T-cell (primary cell): ENCODE results near the gene CSNK1D. TPM values are rescaled to one million over a fixed set of nuclear protein-coding genes. Genes with fewer than 3 reads are reported as not detected.
A peak's percentile ranks its signal among the peaks of the same experiment; 100 is the strongest.

Source experiments
- ATAC-seq, 4 experiments: fragments of 200-7000 bp in 3 of 4; fragments of 150-1000 bp in 1 of 4; cut with Tn5 transposase; replicated peaks in 1 of 4; 1 replicate in 3 of 4; 2 replicates in 1 of 4; pipeline ENCODE4 v1.10.0; 2021; ENCODE audit warnings: moderate library complexity in 3 of 4, mild to moderate bottlenecking in 2 of 4, moderate number of reproducible peaks in 1 of 4
- CTCF ChIA-PET, 2 donors: fragments of 300-600 bp; sonication (Branson Sonifier 250); formaldehyde crosslinking; loops; one replicate each; lab custom pipeline; 2022; ENCODE audit warnings: antibody characterized with exemption in 2 of 2; lab: Charles Lee
- POLR2A ChIA-PET, 2 donors: fragments of 300-600 bp; sonication (Branson Sonifier 250); formaldehyde crosslinking; loops; one replicate each; lab custom pipeline; 2022; ENCODE audit warnings: antibody characterized with exemption in 2 of 2; lab: Charles Lee
- DNase-seq, 35 experiments: peaks; one replicate each; pipeline versions ENCODE4 v3.0.0 to v3.0.0-alpha.2; 2013 to 2023
- H3K27ac ChIP-seq: one replicate; pipeline ENCODE4 v1.5.1; 2013; ENCODE audit warnings: low read length
- H3K27me3 ChIP-seq, 2 experiments: replicated peaks in 1 of 2; 1 replicate in 1 of 2; 2 replicates in 1 of 2; pipeline versions ENCODE4 v1.6.1 to v1.7.0; 2013; ENCODE audit warnings: low read length in 1 of 2, mixed read lengths in 1 of 2; ENCODE audit not compliant: control insufficient read depth in 2 of 2, insufficient read depth in 2 of 2; ENCODE audit errors: extremely low read depth in 1 of 2
- H3K36me3 ChIP-seq, 2 donors: 1 replicate in 1 of 2; 2 replicates in 1 of 2; pipeline versions ENCODE4 v1.6.1 to v1.7.0; 2013; ENCODE audit warnings: low read length in 1 of 2; ENCODE audit not compliant: control insufficient read depth in 2 of 2, insufficient read depth in 1 of 2; ENCODE audit errors: extremely low read depth in 1 of 2
- H3K4me1 ChIP-seq, 2 experiments: 1 replicate in 1 of 2; 2 replicates in 1 of 2; pipeline versions ENCODE4 v1.6.1 to v1.7.0; 2013; ENCODE audit warnings: low read length in 2 of 2, mixed read lengths in 1 of 2; ENCODE audit not compliant: insufficient read depth in 2 of 2, control insufficient read depth in 1 of 2; ENCODE audit errors: extremely low read depth in 1 of 2
- H3K4me3 ChIP-seq, 2 donors: 1 replicate in 1 of 2; 2 replicates in 1 of 2; pipeline versions ENCODE4 v1.5.1 to v1.7.0; 2013; ENCODE audit warnings: mild to moderate bottlenecking in 2 of 2, low read length in 1 of 2, moderate library complexity in 1 of 2; ENCODE audit not compliant: control insufficient read depth in 1 of 2; ENCODE audit errors: extremely low read depth in 1 of 2
- H3K9me3 ChIP-seq: 2 replicates; pipeline ENCODE4 v1.7.0; 2013
- H3K27ac Mint-ChIP-seq, 2 donors: one replicate each; pipeline ENCODE4 v1.8.0; 2020 to 2021; ENCODE audit warnings: mild to moderate bottlenecking in 2 of 2, mixed read lengths in 2 of 2
- H3K27me3 Mint-ChIP-seq, 2 donors: one replicate each; pipeline ENCODE4 v1.8.0; 2021 to 2022; ENCODE audit warnings: mixed read lengths in 2 of 2
- H3K36me3 Mint-ChIP-seq: one replicate; pipeline ENCODE4 v1.8.0; 2021; ENCODE audit warnings: mixed read lengths
- H3K4me1 Mint-ChIP-seq, 3 donors: one replicate each; pipeline ENCODE4 v1.8.0; 2020 to 2022; ENCODE audit warnings: mixed read lengths in 3 of 3, mild to moderate bottlenecking in 1 of 3
- H3K4me3 Mint-ChIP-seq, 3 donors: one replicate each; pipeline ENCODE4 v1.8.0; 2020 to 2022; ENCODE audit warnings: mild to moderate bottlenecking in 3 of 3, mixed read lengths in 3 of 3, moderate library complexity in 3 of 3
- H3K9me3 Mint-ChIP-seq, 3 donors: one replicate each; pipeline ENCODE4 v1.8.0; 2020 to 2022; ENCODE audit warnings: mixed read lengths in 3 of 3
- WGBS: methylation state at CpG from one replicate; pipeline ENCODE4 v1.1.5; 2013; ENCODE audit warnings: missing lambda C conversion rate; ENCODE audit not compliant: insufficient coverage; 5-methylcytosine and 5-hydroxymethylcytosine counted together
- total RNA-seq, 35 experiments: library from RNA in 6 of 35; stranded (reverse) in 6 of 35; fragments of 120-200 nt in 1 of 35; gene quantifications; one replicate each; pipeline versions ENCODE4 v1.2.1 to v1.2.4 and lab custom pipeline; 2013 to 2026

Gene CSNK1D
- total RNA-seq, 5 donors from 2014 or later (not counting 1 experiment from before 2014, with no cell fraction given) = 177 to 273 (median 194) TPM

DNA sequence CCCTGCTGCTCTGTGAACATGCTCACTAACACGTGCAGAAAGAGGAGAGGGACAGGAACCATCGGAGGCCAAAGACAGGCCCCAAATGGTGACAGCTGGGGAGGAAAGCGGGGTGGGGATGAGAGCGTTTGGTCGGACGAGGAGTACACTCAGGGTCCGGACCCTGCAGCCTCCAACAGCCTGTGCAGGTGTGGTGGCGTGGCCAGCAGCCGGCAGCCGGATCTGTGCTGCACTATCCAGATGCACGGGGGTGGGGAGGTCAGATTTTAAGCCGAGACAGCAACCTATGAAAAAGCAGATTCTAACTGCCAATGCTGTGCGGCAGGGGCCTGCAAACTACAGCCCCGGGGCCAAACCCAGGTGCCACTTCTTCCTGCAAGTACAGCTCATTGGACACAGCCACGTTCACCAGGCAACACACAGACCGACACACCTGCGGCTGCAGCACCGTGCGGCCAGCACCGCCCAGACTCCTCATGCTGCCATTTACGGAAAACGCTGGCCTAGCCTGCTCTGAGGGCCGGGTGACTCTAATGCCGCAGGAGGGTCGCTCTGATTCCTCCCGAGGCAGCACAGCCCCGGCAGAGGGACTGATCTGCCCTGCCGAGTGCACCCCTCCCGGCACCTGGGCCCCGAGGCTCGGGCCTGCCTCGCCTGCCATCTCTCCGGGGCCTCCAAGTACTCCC lies 23.5 kb downstream of the CSNK1D start:
- no peak overlapping the region for H3K4me3 Mint-ChIP-seq
- CTCF ChIA-PET = no interaction called here
- no peak for ATAC-seq
- peaks cover 55% of the 10 kb centered on the region for H3K36me3 Mint-ChIP-seq
- peaks cover 7 to 20% (median 17%) of the 10 kb centered on the region in 3 donors for H3K4me1 Mint-ChIP-seq
- no peaks in the 10 kb centered on the region for H3K27me3 Mint-ChIP-seq
- DNase-seq = no peak
- H3K27me3 ChIP-seq = no peaks in the 10 kb centered on the region
- H3K27ac Mint-ChIP-seq = no peak overlapping the region
- POLR2A ChIA-PET = interaction anchor here in 1 of 2 donors (0.6 kb wide), 1 partner anchor 43 kb away, joined by 4 read pairs; no protein-coding TSS in a partner anchor
- H3K9me3 Mint-ChIP-seq = no peaks in the 10 kb centered on the region
- peaks cover 53 to 90% of the 10 kb centered on the region in 2 donors for H3K36me3 ChIP-seq
- peaks cover 0 to 24% of the 10 kb centered on the region in 2 experiments for H3K4me1 ChIP-seq
- 97% methylated on average over 30 of the region's 33 CpGs for WGBS
- no peak overlapping the region for H3K27ac ChIP-seq
- H3K9me3 ChIP-seq = no peaks in the 10 kb centered on the region
- H3K4me3 ChIP-seq = no peak overlapping the region

DNA sequence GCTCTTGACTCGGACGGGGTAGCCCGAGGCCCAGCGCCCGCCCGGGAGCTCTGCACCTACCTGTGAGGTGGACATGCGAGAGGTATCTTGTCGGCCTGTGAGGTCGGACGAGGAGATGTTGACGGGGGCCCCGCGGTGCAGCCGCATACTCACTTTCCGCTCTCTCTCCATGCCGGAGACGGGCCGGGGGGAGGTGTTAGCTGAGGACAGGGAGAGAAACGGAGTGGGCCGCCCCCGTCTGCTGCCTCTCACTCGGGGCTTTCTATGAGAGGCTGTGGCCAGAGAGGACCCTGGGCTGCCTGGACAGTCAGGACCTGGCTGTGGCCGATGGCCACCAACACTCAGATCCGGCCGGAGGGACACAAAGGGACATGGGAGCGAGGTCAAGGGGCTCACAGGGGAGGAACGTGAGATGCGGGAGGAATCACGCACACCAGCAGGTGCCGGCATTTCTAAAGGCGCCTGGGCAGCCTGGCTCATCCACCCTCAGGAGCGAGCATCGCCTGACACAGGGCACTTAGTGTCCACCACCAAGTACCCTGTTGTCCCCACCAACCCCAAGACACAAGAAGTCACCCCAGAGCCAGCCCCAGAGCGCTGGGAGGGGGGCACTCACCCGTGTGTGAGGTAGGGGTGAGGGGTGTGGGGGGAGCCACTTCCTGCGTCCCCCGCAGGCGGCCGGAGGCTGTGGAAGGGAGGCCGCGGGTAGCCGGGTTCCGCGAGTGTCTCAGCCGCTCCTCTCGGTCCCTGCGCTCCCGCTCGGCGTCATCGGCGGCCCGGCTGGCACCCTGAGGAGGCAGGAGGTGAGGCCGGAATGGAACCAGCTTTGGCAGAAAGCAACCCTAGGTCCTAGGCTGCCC lies 24.5 kb downstream of the CSNK1D start:
- no peak overlapping the region for H3K27ac ChIP-seq
- ATAC-seq = peak in 1 of 4 experiments; percentile 8
- H3K27me3 Mint-ChIP-seq = no peaks in the 10 kb centered on the region
- H3K4me3 ChIP-seq = no peak overlapping the region
- no peaks in the 10 kb centered on the region for H3K9me3 ChIP-seq
- DNase-seq = no peak
- peaks cover 55 to 95% of the 10 kb centered on the region in 2 donors for H3K36me3 ChIP-seq
- H3K4me1 Mint-ChIP-seq = peaks cover 15 to 27% (median 23%) of the 10 kb centered on the region in 3 donors
- H3K27ac Mint-ChIP-seq = no peak overlapping the region
- peaks cover 0 to 24% of the 10 kb centered on the region in 2 experiments for H3K4me1 ChIP-seq
- 95% methylated on average over 41 of the region's 54 CpGs for WGBS
- peaks cover 65% of the 10 kb centered on the region for H3K36me3 Mint-ChIP-seq
- no peak overlapping the region for H3K4me3 Mint-ChIP-seq
- no peaks in the 10 kb centered on the region for H3K9me3 Mint-ChIP-seq
- POLR2A ChIA-PET = no interaction called here
- no peaks in the 10 kb centered on the region for H3K27me3 ChIP-seq
- CTCF ChIA-PET = no interaction called here

DNA sequence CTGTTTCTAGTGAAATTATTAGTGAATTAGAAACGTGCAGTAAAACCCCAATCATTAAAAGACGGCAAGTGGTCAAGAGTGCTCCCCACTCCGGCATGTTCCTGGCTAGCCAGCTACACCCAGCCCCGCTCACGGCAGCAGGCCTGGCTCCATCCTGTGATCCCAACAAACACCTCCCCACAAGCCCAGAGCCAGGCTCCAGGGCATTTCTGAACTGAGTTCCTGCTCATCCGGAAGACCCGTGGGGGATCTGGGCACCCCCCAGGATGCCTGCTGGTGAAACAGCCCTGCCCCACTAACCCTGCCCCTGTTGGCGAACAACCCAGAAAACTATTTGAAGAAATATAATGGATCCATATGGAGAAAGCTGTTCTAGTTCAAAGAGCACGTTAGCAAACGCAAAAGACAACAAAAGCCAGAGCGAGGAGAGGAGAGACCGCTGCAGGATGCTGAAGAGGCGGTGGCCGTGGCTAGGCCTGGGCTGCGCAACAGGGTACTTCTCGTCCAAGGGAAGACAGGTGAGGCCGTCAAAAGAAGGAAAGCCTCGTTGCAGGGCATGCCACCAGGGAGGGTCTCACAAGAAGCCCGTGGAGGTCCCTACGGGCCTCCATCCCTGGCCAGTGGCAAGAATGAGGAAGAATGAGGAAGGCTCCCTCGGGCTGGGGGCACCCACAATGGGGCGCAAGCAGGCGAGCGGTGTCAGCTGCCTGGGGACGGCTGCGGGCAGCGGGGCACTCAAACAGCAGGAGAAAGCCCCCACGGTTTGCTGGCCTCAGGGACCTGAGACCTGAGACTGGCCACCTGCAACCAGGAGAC lies 25.4 kb downstream of the CSNK1D start:
- ChIA-PET CTCF (no interaction called here), POLR2A (interaction anchor here in 1 of 2 donors (0.6 kb wide), 1 partner anchor 104 kb away, joined by 7 read pairs; no protein-coding TSS in a partner anchor)
- Mint-ChIP-seq H3K9me3 (no peaks in the 10 kb centered on the region), H3K4me1 (peaks cover 18 to 33% (median 29%) of the 10 kb centered on the region in 3 donors), H3K4me3 (no peak overlapping the region), H3K36me3 (peaks cover 63% of the 10 kb centered on the region), H3K27me3 (no peaks in the 10 kb centered on the region), H3K27ac (no peak overlapping the region)
- H3K36me3 ChIP-seq = peaks cover 53 to 99% of the 10 kb centered on the region in 2 donors
- H3K27me3 ChIP-seq = no peaks in the 10 kb centered on the region
- DNase-seq = no peak
- H3K27ac ChIP-seq = no peak overlapping the region
- no peak for ATAC-seq
- H3K4me1 ChIP-seq = peaks cover 0 to 31% of the 10 kb centered on the region in 2 experiments
- no peaks in the 10 kb centered on the region for H3K9me3 ChIP-seq
- H3K4me3 ChIP-seq = no peak overlapping the region
- 93% methylated on average over 16 of the region's 28 CpGs for WGBS

GRCh38 chr17:82247182-82247823 lies 26.2 kb downstream of the CSNK1D start:
- H3K36me3 ChIP-seq = peaks cover 47 to 97% of the 10 kb centered on the region in 2 donors
- peaks cover 60% of the 10 kb centered on the region for H3K36me3 Mint-ChIP-seq
- ATAC-seq (no peak), DNase-seq (no peak)
- no peak overlapping the region for H3K4me3 Mint-ChIP-seq
- H3K4me1 Mint-ChIP-seq = peaks cover 18 to 36% (median 35%) of the 10 kb centered on the region in 3 donors
- ChIA-PET POLR2A (no interaction called here), CTCF (no interaction called here)
- H3K27ac ChIP-seq = no peak overlapping the region
- peaks cover 0 to 38% of the 10 kb centered on the region in 2 experiments for H3K4me1 ChIP-seq
- no peaks in the 10 kb centered on the region for H3K27me3 ChIP-seq
- H3K9me3 Mint-ChIP-seq = no peaks in the 10 kb centered on the region
- H3K4me3 ChIP-seq = no peak overlapping the region
- H3K27me3 Mint-ChIP-seq = no peaks in the 10 kb centered on the region
- H3K9me3 ChIP-seq = no peaks in the 10 kb centered on the region
- peak overlapping the region; percentile 39 to 58 for H3K27ac Mint-ChIP-seq
- 78% methylated on average over 15 of the region's 22 CpGs for WGBS

- no peaks in the 10 kb centered on the region for H3K9me3 ChIP-seq
- H3K4me1 Mint-ChIP-seq = peaks cover 21 to 41% (median 40%) of the 10 kb centered on the region in 3 donors
- ChIA-PET CTCF (no interaction called here), POLR2A (interaction anchor here in 1 of 2 donors (0.7 kb wide), 1 partner anchor 67 kb away, joined by 3 read pairs; no protein-coding TSS in a partner anchor)
- no peak overlapping the region for H3K4me3 Mint-ChIP-seq
- H3K9me3 Mint-ChIP-seq = no peaks in the 10 kb centered on the region
- no peak for ATAC-seq
- peaks cover 43 to 92% of the 10 kb centered on the region in 2 donors for H3K36me3 ChIP-seq
- WGBS = 92% methylated on average over 18 of the region's 27 CpGs
- H3K27ac Mint-ChIP-seq = peak overlapping the region; percentile 39 to 58
- peaks cover 56% of the 10 kb centered on the region for H3K36me3 Mint-ChIP-seq
- peaks cover 4 to 45% of the 10 kb centered on the region in 2 experiments for H3K4me1 ChIP-seq
- no peak overlapping the region for H3K27ac ChIP-seq
- DNase-seq = no peak
- H3K27me3 Mint-ChIP-seq = no peaks in the 10 kb centered on the region
- no peak overlapping the region for H3K4me3 ChIP-seq
- no peaks in the 10 kb centered on the region for H3K27me3 ChIP-seq
Observed at GRCh38 chr17:82246365-82247181, 26.9 kb downstream of the CSNK1D start.
